Measurements from ENCODE around the gene GPX3. TPM values are rescaled to one million over a fixed set of nuclear protein-coding genes. Genes with fewer than 3 reads are reported as not detected.

Gene GPX3
- total and polyA plus RNA-seq, 8 donors: 70.5 to 828 (median 302) TPM

DNA sequence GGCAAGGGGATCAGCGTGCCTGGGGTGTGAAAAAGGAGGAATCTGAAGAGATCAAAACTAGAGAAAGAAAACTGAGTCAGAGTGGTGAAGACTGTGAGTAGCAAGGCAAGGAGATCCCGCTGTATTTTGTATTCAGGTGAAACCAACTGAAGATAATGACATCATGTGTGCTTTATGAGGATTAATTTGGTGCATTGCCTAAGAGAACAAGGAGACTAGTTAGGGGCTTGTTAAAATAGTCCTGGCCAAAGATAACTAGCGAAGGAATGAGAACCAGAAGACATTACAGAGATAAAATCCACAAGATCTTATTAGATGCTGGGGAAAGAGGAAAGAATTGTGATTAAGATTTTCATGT is 16.9 kb upstream of the GPX3 start:
- intact Hi-C loops (cut with DNase I; ENCODE audit: low total_unique reads): no loop called here
- H3K4me3 ChIP-seq: no peak overlapping the region
- peaks cover 28 to 73% (median 49%) of the 10 kb centered on the region in 4 donors for H3K4me1 ChIP-seq
- TF ChIP-seq POLR2AphosphoS5 (IDR thresholded peaks at IDR 0.05): no peak
- no peak for TF ChIP-seq CTCF (IDR thresholded peaks at IDR 0.05)
- TF ChIP-seq POLR2A (IDR thresholded peaks at IDR 0.05): no peak
- no peak for TF ChIP-seq EP300 (IDR thresholded peaks at IDR 0.05)
- DNase-seq: no peak
- WGBS, 5 donors: 84 to 90% (median 87%) methylated on average over 3 of the region's 3 CpGs
- H3K36me3 ChIP-seq: no peaks in the 10 kb centered on the region
- no peaks in the 10 kb centered on the region for H3K27me3 ChIP-seq
- H3K9me3 ChIP-seq: no peaks in the 10 kb centered on the region
- H3K27ac ChIP-seq: peak overlapping the region in 4 of 5 donors; percentile 47 to 86 (median 84)

DNA sequence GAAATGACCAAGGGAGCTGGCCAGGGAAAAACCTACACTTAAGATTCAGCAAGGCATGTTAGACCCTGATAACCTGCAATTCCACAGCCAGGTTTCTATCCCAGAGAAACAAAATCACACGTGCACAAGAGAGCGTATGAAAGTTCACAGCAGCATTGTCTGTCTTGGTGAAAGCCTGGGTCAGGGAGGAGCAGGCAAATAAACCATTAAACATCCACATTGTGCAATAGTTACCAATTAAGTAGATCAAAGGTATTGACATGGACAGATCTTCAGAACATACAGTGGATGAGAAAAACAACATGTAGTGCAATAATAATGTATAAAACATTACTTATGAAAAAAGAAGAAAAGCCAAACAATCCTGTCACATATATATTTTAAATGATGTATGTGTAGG is 15.9 kb upstream of the GPX3 start:
- H3K27ac ChIP-seq: peak overlapping the region in 4 of 5 donors; percentile 47 to 86 (median 84)
- WGBS, 5 donors: 48 to 83% (median 57%) methylated on average over 2 of the region's 2 CpGs

GRCh38 chr5:151005187-151005949 is 15.0 kb upstream of the GPX3 start:
- WGBS, 5 donors: 53 to 66% (median 59%) methylated on average over 5 of the region's 5 CpGs
- intact Hi-C loops (cut with DNase I; ENCODE audit: low total_unique reads): no loop called here
- Histone ChIP-seq H3K27me3 (no peaks in the 10 kb centered on the region), H3K27ac (peak overlapping the region; percentile 72 to 86 (median 84)), H3K4me1 (peaks cover 22 to 63% (median 39%) of the 10 kb centered on the region in 4 donors), H3K9me3 (no peaks in the 10 kb centered on the region), H3K36me3 (no peaks in the 10 kb centered on the region), H3K4me3 (peak overlapping the region in 1 of 4 donors; percentile 1)
- DNase-seq: peak in 1 of 2 donors; percentile 34
- TF ChIP-seq EP300 (IDR thresholded peaks at IDR 0.05): peak; percentile 52
- TF ChIP-seq CTCF (IDR thresholded peaks at IDR 0.05): no peak
- peak; percentile 69 to 88 (median 72) for TF ChIP-seq POLR2AphosphoS5 (IDR thresholded peaks at IDR 0.05)
- TF ChIP-seq POLR2A (IDR thresholded peaks at IDR 0.05): no peak

More for the DNA sequence above, 15.9 kb upstream of the GPX3 start:
- Histone ChIP-seq H3K36me3 (no peaks in the 10 kb centered on the region), H3K9me3 (no peaks in the 10 kb centered on the region), H3K27me3 (no peaks in the 10 kb centered on the region), H3K4me3 (no peak overlapping the region), H3K4me1 (peaks cover 28 to 70% (median 48%) of the 10 kb centered on the region in 4 donors)
- TF ChIP-seq POLR2A (IDR thresholded peaks at IDR 0.05) (no peak), EP300 (IDR thresholded peaks at IDR 0.05) (no peak), CTCF (IDR thresholded peaks at IDR 0.05) (no peak), POLR2AphosphoS5 (IDR thresholded peaks at IDR 0.05) (no peak)
- intact Hi-C loops (cut with DNase I; ENCODE audit: low total_unique reads): no loop called here
- DNase-seq: no peak

GRCh38 chr5:151005950-151006576 is 14.3 kb upstream of the GPX3 start:
- peak; percentile 61 to 88 for DNase-seq
- TF ChIP-seq CTCF (IDR thresholded peaks at IDR 0.05) (no peak), EP300 (IDR thresholded peaks at IDR 0.05) (peak; percentile 58), POLR2A (IDR thresholded peaks at IDR 0.05) (no peak), POLR2AphosphoS5 (IDR thresholded peaks at IDR 0.05) (peak; percentile 70 to 80 (median 80))
- Histone ChIP-seq H3K9me3 (no peaks in the 10 kb centered on the region), H3K27me3 (no peaks in the 10 kb centered on the region), H3K27ac (peak overlapping the region; percentile 69 to 86 (median 84)), H3K4me3 (no peak overlapping the region), H3K36me3 (no peaks in the 10 kb centered on the region), H3K4me1 (peaks cover 22 to 63% (median 38%) of the 10 kb centered on the region in 4 donors)
- 27 to 57% (median 53%) methylated on average over 5 to 7 of the region's 7 CpGs for WGBS, 5 donors
- intact Hi-C loops (cut with DNase I; ENCODE audit: low total_unique reads): no loop called here

Data from stomach (tissue), 9 donors.